Islet precursor cell (in vitro differentiated cells): ENCODE measurements around the gene DAPK1.

ENCODE experiments used
- DNase-seq: peaks from one replicate; pipeline ENCODE4 v3.0.0-alpha.2; 2018

DAPK1 gene

GRCh38 chr9:87570000-87570908 is 72.6 kb downstream of the DAPK1 start:
- DNase-seq, result no peak

- DNase-seq, result no peak
Observed at GRCh38 chr9:87572719-87573118, 75.1 kb downstream of the DAPK1 start.

- no peak for DNase-seq
Observed at GRCh38 chr9:87573841-87574342, 76.2 kb downstream of the DAPK1 start.

GRCh38 chr9:87577746-87578145 is 80.1 kb downstream of the DAPK1 start:
- DNase-seq, result no peak

GRCh38 chr9:87578625-87579024 is 81.0 kb downstream of the DAPK1 start:
- DNase-seq, result no peak

- no peak for DNase-seq
Observed at GRCh38 chr9:87579781-87580541, 82.3 kb downstream of the DAPK1 start.

- no peak for DNase-seq
Observed at GRCh38 chr9:87580941-87581438, 83.3 kb downstream of the DAPK1 start.

GRCh38 chr9:87581513-87581912 is 83.8 kb downstream of the DAPK1 start:
- DNase-seq, result no peak

- no peak for DNase-seq
Observed at GRCh38 chr9:87581949-87582637, 84.4 kb downstream of the DAPK1 start.

GRCh38 chr9:87584326-87584725 is 86.7 kb downstream of the DAPK1 start:
- DNase-seq, result no peak

- DNase-seq, result no peak
Observed at GRCh38 chr9:87585123-87585855, 87.6 kb downstream of the DAPK1 start.

GRCh38 chr9:87586731-87587355 is 89.2 kb downstream of the DAPK1 start:
- no peak for DNase-seq

GRCh38 chr9:87587356-87587745 is 89.7 kb downstream of the DAPK1 start:
- DNase-seq, result no peak

- no peak for DNase-seq
Observed at GRCh38 chr9:87587864-87588263, 90.2 kb downstream of the DAPK1 start.

GRCh38 chr9:87588339-87588738 is 90.7 kb downstream of the DAPK1 start:
- no peak for DNase-seq

GRCh38 chr9:87590996-87591395 is 93.3 kb downstream of the DAPK1 start:
- DNase-seq, result no peak

GRCh38 chr9:87592554-87593358 is 95.1 kb downstream of the DAPK1 start:
- DNase-seq, result no peak

GRCh38 chr9:87593359-87593980 is 95.8 kb downstream of the DAPK1 start:
- no peak for DNase-seq

- no peak for DNase-seq
Observed at GRCh38 chr9:87594194-87594593, 96.5 kb downstream of the DAPK1 start.

GRCh38 chr9:87594662-87595061 is 97.0 kb downstream of the DAPK1 start:
- DNase-seq, result no peak
